Measurements from ENCODE around the gene STAT6.
A peak's percentile ranks its signal among the peaks of the same experiment; 100 is the strongest.
"Not testable (repeated sequence)": the region's sequence is repeated elsewhere in the genome, so short reads cannot be mapped to it uniquely, and the experiment has no call there.

Gene STAT6

DNA sequence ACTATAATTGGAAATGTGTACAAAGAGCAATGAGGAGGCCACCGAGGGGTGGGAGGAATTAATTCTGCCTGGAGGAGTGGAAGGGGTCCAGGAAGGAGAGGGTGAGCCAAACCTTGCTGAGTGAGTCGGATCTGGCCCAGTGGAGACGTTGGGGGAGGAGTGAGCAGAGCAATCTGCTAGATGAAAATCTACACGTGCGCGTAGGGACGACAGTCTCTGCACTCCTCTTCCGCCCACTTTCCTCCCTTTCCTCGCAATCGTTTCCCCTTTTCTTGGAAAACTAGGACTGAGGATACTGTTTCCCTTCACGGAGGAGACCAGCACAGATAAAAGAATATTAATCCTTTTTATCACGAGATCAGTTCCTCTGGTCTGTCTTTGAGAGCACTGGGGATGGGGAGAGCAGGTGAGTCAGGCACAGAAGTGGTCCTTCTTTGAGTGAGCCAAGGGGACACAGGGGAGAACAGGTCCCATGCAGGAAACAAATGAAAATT is 25.1 kb downstream of the STAT6 start:
- no peak overlapping the region for H3K4me3 ChIP-seq (ENCODE audit: low read length)
- H3K36me3 ChIP-seq (ENCODE audit: control insufficient read depth, insufficient read depth, low read length) = no peaks in the 10 kb centered on the region
- H3K9me3 ChIP-seq (ENCODE audit: control insufficient read depth, low read length) = no peaks in the 10 kb centered on the region
- peak overlapping the region; percentile 79 for H3K9ac ChIP-seq (ENCODE audit: low read length)
- H3K27me3 ChIP-seq (ENCODE audit: control insufficient read depth, insufficient read depth, low read length) = no peaks in the 10 kb centered on the region
- peaks cover 18% of the 10 kb centered on the region for H3K4me1 ChIP-seq (ENCODE audit: control insufficient read depth, insufficient read depth, low read length)

- Histone ChIP-seq H3K9me3 (ENCODE audit: control insufficient read depth, low read length) (no peaks in the 10 kb centered on the region), H3K9ac (ENCODE audit: low read length) (no peak overlapping the region), H3K36me3 (ENCODE audit: control insufficient read depth, insufficient read depth, low read length) (no peaks in the 10 kb centered on the region), H3K27me3 (ENCODE audit: control insufficient read depth, insufficient read depth, low read length) (no peaks in the 10 kb centered on the region), H3K4me3 (ENCODE audit: low read length) (no peak overlapping the region), H3K4me1 (ENCODE audit: control insufficient read depth, insufficient read depth, low read length) (peaks cover 6% of the 10 kb centered on the region)
Observed at GRCh38 chr12:57080855-57081254, 30.3 kb downstream of the STAT6 start.

DNA sequence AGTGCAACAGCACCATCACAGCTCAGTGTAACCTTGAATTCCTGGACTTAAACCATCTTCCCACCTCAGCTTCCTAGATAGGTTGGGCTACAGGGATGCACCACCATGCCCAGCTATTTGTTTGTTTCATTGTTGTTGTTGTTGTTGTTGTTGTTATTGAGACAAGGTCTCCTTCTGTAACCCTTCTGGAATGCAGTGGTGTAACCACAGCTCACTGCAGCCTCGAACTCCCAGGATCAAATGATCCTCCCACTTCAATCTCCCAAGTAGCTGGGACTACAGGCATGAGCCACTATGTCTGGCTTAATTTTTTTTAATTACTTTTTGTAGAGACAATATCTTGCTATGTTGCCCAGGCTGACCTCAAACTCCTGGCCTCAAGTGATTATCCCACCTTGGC is 31.3 kb downstream of the STAT6 start:
- no peaks in the 10 kb centered on the region for H3K36me3 ChIP-seq (ENCODE audit: control insufficient read depth, insufficient read depth, low read length)
- H3K4me1 ChIP-seq (ENCODE audit: control insufficient read depth, insufficient read depth, low read length) = peaks cover 6% of the 10 kb centered on the region
- H3K9me3 ChIP-seq (ENCODE audit: control insufficient read depth, low read length) = no peaks in the 10 kb centered on the region
- H3K4me3 ChIP-seq (ENCODE audit: low read length) = no peak overlapping the region
- no peaks in the 10 kb centered on the region for H3K27me3 ChIP-seq (ENCODE audit: control insufficient read depth, insufficient read depth, low read length)
- H3K9ac ChIP-seq (ENCODE audit: low read length) = peak overlapping the region; percentile 57

- Histone ChIP-seq H3K9me3 (ENCODE audit: control insufficient read depth, low read length) (no peaks in the 10 kb centered on the region), H3K36me3 (ENCODE audit: control insufficient read depth, insufficient read depth, low read length) (no peaks in the 10 kb centered on the region), H3K9ac (ENCODE audit: low read length) (peak within 1 kb of the TSS; percentile 57), H3K4me3 (ENCODE audit: low read length) (peak within 1 kb of the TSS; percentile 51), H3K4me1 (ENCODE audit: control insufficient read depth, insufficient read depth, low read length) (peaks cover 6% of the 10 kb centered on the region), H3K27me3 (ENCODE audit: control insufficient read depth, insufficient read depth, low read length) (no peaks in the 10 kb centered on the region)
Observed at GRCh38 chr12:57078519-57079404, 32.4 kb downstream of the STAT6 start, which contains the start of gene NEMP1. NEMP1 (minus strand) TSS chr12:57078791; CDS start chr12:57078745, 46 bp downstream.

GRCh38 chr12:57073566-57074450 is 37.4 kb downstream of the STAT6 start:
- not testable (repeated sequence) for H3K4me1 ChIP-seq (ENCODE audit: control insufficient read depth, insufficient read depth, low read length); H3K9ac ChIP-seq (ENCODE audit: low read length); H3K4me3 ChIP-seq (ENCODE audit: low read length); H3K27me3 ChIP-seq (ENCODE audit: control insufficient read depth, insufficient read depth, low read length); H3K36me3 ChIP-seq (ENCODE audit: control insufficient read depth, insufficient read depth, low read length); H3K9me3 ChIP-seq (ENCODE audit: control insufficient read depth, low read length)

DNA sequence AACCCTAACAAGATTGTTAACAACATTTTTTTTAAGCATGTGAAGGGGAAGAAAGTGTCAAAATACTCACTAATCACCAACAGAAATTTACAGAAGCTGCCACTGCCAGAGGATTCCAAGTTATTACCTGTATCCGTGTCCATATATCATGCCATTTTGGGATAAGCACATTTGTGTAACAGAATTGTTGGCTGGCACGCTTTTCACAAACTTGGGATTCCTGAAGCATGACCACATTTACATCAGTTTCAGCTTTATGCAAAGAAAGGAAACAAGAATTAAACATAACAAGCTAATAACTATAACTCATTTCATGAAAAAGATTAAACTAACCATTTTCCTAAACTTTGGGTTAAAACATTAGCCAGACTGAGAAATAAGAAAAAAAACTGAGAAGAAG is 38.5 kb downstream of the STAT6 start:
- Histone ChIP-seq H3K4me1 (ENCODE audit: control insufficient read depth, insufficient read depth, low read length) (no peaks in the 10 kb centered on the region), H3K36me3 (ENCODE audit: control insufficient read depth, insufficient read depth, low read length) (no peaks in the 10 kb centered on the region), H3K9me3 (ENCODE audit: control insufficient read depth, low read length) (no peaks in the 10 kb centered on the region), H3K9ac (ENCODE audit: low read length) (no peak overlapping the region), H3K4me3 (ENCODE audit: low read length) (no peak overlapping the region), H3K27me3 (ENCODE audit: control insufficient read depth, insufficient read depth, low read length) (no peaks in the 10 kb centered on the region)

GRCh38 chr12:57069523-57069922 is 41.6 kb downstream of the STAT6 start:
- H3K4me1 ChIP-seq (ENCODE audit: control insufficient read depth, insufficient read depth, low read length) = no peaks in the 10 kb centered on the region
- H3K4me3 ChIP-seq (ENCODE audit: low read length) = no peak overlapping the region
- no peaks in the 10 kb centered on the region for H3K27me3 ChIP-seq (ENCODE audit: control insufficient read depth, insufficient read depth, low read length)
- H3K36me3 ChIP-seq (ENCODE audit: control insufficient read depth, insufficient read depth, low read length) = no peaks in the 10 kb centered on the region
- peak overlapping the region; percentile 22 for H3K9ac ChIP-seq (ENCODE audit: low read length)
- H3K9me3 ChIP-seq (ENCODE audit: control insufficient read depth, low read length) = no peaks in the 10 kb centered on the region

- Histone ChIP-seq H3K4me1 (ENCODE audit: control insufficient read depth, insufficient read depth, low read length) (no peaks in the 10 kb centered on the region), H3K4me3 (ENCODE audit: low read length) (no peak overlapping the region), H3K9me3 (ENCODE audit: control insufficient read depth, low read length) (no peaks in the 10 kb centered on the region), H3K36me3 (ENCODE audit: control insufficient read depth, insufficient read depth, low read length) (no peaks in the 10 kb centered on the region), H3K9ac (ENCODE audit: low read length) (no peak overlapping the region), H3K27me3 (ENCODE audit: control insufficient read depth, insufficient read depth, low read length) (no peaks in the 10 kb centered on the region)
Observed at GRCh38 chr12:57066245-57066644, 44.9 kb downstream of the STAT6 start.

- no peaks in the 10 kb centered on the region for H3K36me3 ChIP-seq (ENCODE audit: control insufficient read depth, insufficient read depth, low read length)
Observed at GRCh38 chr12:57063991-57064685, 47.0 kb downstream of the STAT6 start.

DNA sequence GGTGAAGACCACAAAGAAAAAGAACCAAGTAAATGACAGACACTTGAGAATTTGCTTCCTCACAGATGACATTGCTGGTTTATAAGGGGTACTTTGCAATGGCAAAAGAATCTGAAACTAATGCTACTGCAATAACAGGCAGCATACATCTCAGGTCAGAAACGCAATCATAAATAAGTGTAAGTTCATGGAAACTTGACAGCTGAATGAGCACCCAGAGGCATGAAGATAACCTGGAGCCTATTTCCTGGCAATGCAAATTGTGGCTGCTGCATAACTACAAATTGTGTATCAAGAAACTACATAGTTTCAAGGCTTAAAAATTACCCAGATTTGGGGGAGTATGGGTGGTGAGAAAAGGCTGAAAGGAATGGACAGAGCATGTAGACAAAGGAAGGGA is 52.7 kb downstream of the STAT6 start:
- no peaks in the 10 kb centered on the region for H3K36me3 ChIP-seq (ENCODE audit: control insufficient read depth, insufficient read depth, low read length)
- no peak overlapping the region for H3K4me3 ChIP-seq (ENCODE audit: low read length)
- H3K9me3 ChIP-seq (ENCODE audit: control insufficient read depth, low read length) = no peaks in the 10 kb centered on the region
- H3K27me3 ChIP-seq (ENCODE audit: control insufficient read depth, insufficient read depth, low read length) = no peaks in the 10 kb centered on the region
- no peak overlapping the region for H3K9ac ChIP-seq (ENCODE audit: low read length)
- no peaks in the 10 kb centered on the region for H3K4me1 ChIP-seq (ENCODE audit: control insufficient read depth, insufficient read depth, low read length)

More at GRCh38 chr12:57063991-57064685, 47.0 kb downstream of the STAT6 start:
- Histone ChIP-seq H3K27me3 (ENCODE audit: control insufficient read depth, insufficient read depth, low read length) (no peaks in the 10 kb centered on the region), H3K4me1 (ENCODE audit: control insufficient read depth, insufficient read depth, low read length) (no peaks in the 10 kb centered on the region), H3K9me3 (ENCODE audit: control insufficient read depth, low read length) (no peaks in the 10 kb centered on the region), H3K9ac (ENCODE audit: low read length) (no peak overlapping the region), H3K4me3 (ENCODE audit: low read length) (no peak overlapping the region)

- H3K4me1 ChIP-seq (ENCODE audit: control insufficient read depth, insufficient read depth, low read length) = no peaks in the 10 kb centered on the region
- H3K9ac ChIP-seq (ENCODE audit: low read length) = no peak overlapping the region
- no peaks in the 10 kb centered on the region for H3K9me3 ChIP-seq (ENCODE audit: control insufficient read depth, low read length)
- no peaks in the 10 kb centered on the region for H3K36me3 ChIP-seq (ENCODE audit: control insufficient read depth, insufficient read depth, low read length)
- H3K4me3 ChIP-seq (ENCODE audit: low read length) = no peak overlapping the region
- H3K27me3 ChIP-seq (ENCODE audit: control insufficient read depth, insufficient read depth, low read length) = no peaks in the 10 kb centered on the region
Observed at GRCh38 chr12:57057067-57057751, 54.0 kb downstream of the STAT6 start.
